Loucy (cell line): ENCODE measurements around the gene TTC7B.

ENCODE experiments used
- CTCF ChIP-seq: fragments of 200-600 bp; sonication (generic); conservative IDR thresholded peaks from 2 replicates; pipeline ENCODE4 v1.5.1; 2014; ENCODE audit warnings: mild to moderate bottlenecking, antibody characterized with exemption, low read length
- EZH2phosphoT487 ChIP-seq: fragments of 200-600 bp; IDR thresholded peaks from 2 replicates; pipeline ENCODE4 v1.6.1; 2018; ENCODE audit warnings: antibody characterized with exemption, mild to moderate bottlenecking, moderate library complexity, borderline replicate concordance

GRCh38 chr14:90777830-90778485 lies 38.3 kb downstream of the TTC7B start:
- TF ChIP-seq CTCF (no peak), EZH2phosphoT487 (no peak)
